Aorta (tissue), 5 donors: ENCODE results near the gene COL5A2. TPM values are rescaled to one million over a fixed set of nuclear protein-coding genes. Genes with fewer than 3 reads are reported as not detected.

ENCODE experiments used
- ATAC-seq: fragments of 200-7000 bp; cut with Tn5 transposase; one replicate; pipeline ENCODE4 v1.9.1; 2022; ENCODE audit warnings: moderate library complexity; ENCODE audit not compliant: low FRiP score
- DNase-seq, 2 donors: peaks; one replicate each; pipeline ENCODE4 v3.0.0-alpha.2; 2020
- H3K27ac ChIP-seq, 2 donors: one replicate each; pipeline ENCODE4 v1.5.1; 2013; ENCODE audit warnings: low read length in 2 of 2, mild to moderate bottlenecking in 2 of 2, moderate library complexity in 2 of 2, control low read depth in 1 of 2, inconsistent platforms in 1 of 2, low read depth in 1 of 2
- H3K27me3 ChIP-seq, 2 donors: one replicate each; pipeline ENCODE4 v1.6.1; 2013; ENCODE audit warnings: control low read depth in 1 of 2, low read length in 1 of 2, mild to moderate bottlenecking in 1 of 2, moderate library complexity in 1 of 2; ENCODE audit not compliant: insufficient read depth in 2 of 2, control insufficient read depth in 1 of 2
- H3K36me3 ChIP-seq, 2 donors: one replicate each; pipeline ENCODE4 v1.6.1; 2013; ENCODE audit warnings: control low read depth in 1 of 2, low read length in 1 of 2, mild to moderate bottlenecking in 1 of 2; ENCODE audit not compliant: insufficient read depth in 2 of 2, control insufficient read depth in 1 of 2
- H3K4me1 ChIP-seq, 2 donors: one replicate each; pipeline ENCODE4 v1.6.1; 2013; ENCODE audit warnings: low read length in 2 of 2, control low read depth in 1 of 2, mild to moderate bottlenecking in 1 of 2, moderate library complexity in 1 of 2; ENCODE audit not compliant: insufficient read depth in 2 of 2, control insufficient read depth in 1 of 2
- H3K4me3 ChIP-seq, 2 donors: one replicate each; pipeline ENCODE4 v1.5.1; 2013; ENCODE audit warnings: low read length in 2 of 2, control low read depth in 1 of 2, mild to moderate bottlenecking in 1 of 2
- H3K9me3 ChIP-seq: one replicate; pipeline ENCODE4 v1.6.1; 2013; ENCODE audit warnings: mild to moderate bottlenecking, low read length; ENCODE audit not compliant: control insufficient read depth
- WGBS, 2 donors: extraction: QIAGEN DNeasy Blood & Tissue Kit; methylation state at CpG; one replicate each; pipeline ENCODE4 v1.1.7; 2013; 5-methylcytosine and 5-hydroxymethylcytosine counted together
- intact Hi-C, 2 donors: fragments of 100-400 bp; cut with DNase I; formaldehyde crosslinking; loops; one replicate each; pipeline versions ENCODE4 v1.14.2 to v1.15.0; 2022
- polyA plus RNA-seq, 2 donors: library from polyadenylated mRNA; stranded (reverse); fragments of 200-250 nt; gene quantifications; one replicate each; pipeline ENCODE4 v1.2.3, GENCODE V29; 2013
- total RNA-seq, 2 donors: library from RNA; stranded (reverse); fragmentation: NEBNext Ultra II Directional; extraction: Animal tissue kit (Norgen Biotek cat#: 25700); gene quantifications; one replicate each; pipeline ENCODE4 v1.2.1, GENCODE V29; 2021
- donor health status: healthy with polysubstance abuse.
- donor health status: Bipolar disorder and iron deficiency.
- donor health status: DM: no; HTN: no; CAD: no.
- donor health status: DM: no; HTN: no; CAD: no.
- donor health status: DM: yes; HTN: yes; CAD: no.

The COL5A2 gene
- total and polyA plus RNA-seq, 4 donors: 13.3 to 131 (median 97.9) TPM

GRCh38 chr2:189037518-189037917 lies 142.0 kb downstream of the COL5A2 start:
- intact Hi-C loops: no loop called here
- no peaks in the 10 kb centered on the region for H3K4me1 ChIP-seq

GRCh38 chr2:189024901-189025618 lies 154.5 kb downstream of the COL5A2 start:
- H3K4me1 ChIP-seq: peaks cover 4 to 9% of the 10 kb centered on the region in 2 donors
- ATAC-seq (peak; percentile 14), DNase-seq (no peak)
- H3K36me3 ChIP-seq: no peaks in the 10 kb centered on the region
- no peaks in the 10 kb centered on the region for H3K27me3 ChIP-seq
- intact Hi-C loops: no loop called here
- WGBS, 2 donors: 14 to 15% methylated on average over 3 of the region's 3 CpGs
- H3K27ac ChIP-seq: peak overlapping the region; percentile 28 to 74
- no peaks in the 10 kb centered on the region for H3K9me3 ChIP-seq
- H3K4me3 ChIP-seq: no peak overlapping the region

More at GRCh38 chr2:189037518-189037917, 142.0 kb downstream of the COL5A2 start:
- ATAC-seq (no peak), DNase-seq (no peak)
- peaks cover 3% of the 10 kb centered on the region in 2 donors for H3K36me3 ChIP-seq
- no peak overlapping the region for H3K4me3 ChIP-seq
- H3K9me3 ChIP-seq: no peaks in the 10 kb centered on the region
- no peaks in the 10 kb centered on the region for H3K27me3 ChIP-seq
- WGBS, 2 donors: 63 to 72% methylated on average over 1 of the region's 1 CpG
- no peak overlapping the region for H3K27ac ChIP-seq

- intact Hi-C loops: no loop called here
- peak; percentile 59 for ATAC-seq
- DNase-seq: no peak
These were observed 157.1 kb downstream of the COL5A2 start for GRCh38 chr2:189022492-189022891.

GRCh38 chr2:189022053-189022481 lies 157.5 kb downstream of the COL5A2 start:
- Histone ChIP-seq H3K27me3 (no peaks in the 10 kb centered on the region), H3K4me3 (no peak overlapping the region), H3K4me1 (peaks cover 4 to 12% of the 10 kb centered on the region in 2 donors), H3K9me3 (no peaks in the 10 kb centered on the region), H3K27ac (peak overlapping the region in 1 of 2 donors; percentile 41), H3K36me3 (no peaks in the 10 kb centered on the region)
- 33 to 38% methylated on average over 7 of the region's 7 CpGs for WGBS, 2 donors
- ATAC-seq: peak; percentile 47
- DNase-seq: no peak
- intact Hi-C loops: no loop called here

More at GRCh38 chr2:189022492-189022891, 157.1 kb downstream of the COL5A2 start:
- WGBS, 2 donors: 86 to 87% methylated on average over 3 of the region's 3 CpGs
- no peaks in the 10 kb centered on the region for H3K36me3 ChIP-seq
- H3K9me3 ChIP-seq: no peaks in the 10 kb centered on the region
- no peaks in the 10 kb centered on the region for H3K27me3 ChIP-seq
- peaks cover 4 to 12% of the 10 kb centered on the region in 2 donors for H3K4me1 ChIP-seq
- no peak overlapping the region for H3K4me3 ChIP-seq
- H3K27ac ChIP-seq: no peak overlapping the region

- H3K27ac ChIP-seq: no peak overlapping the region
These were observed 159.4 kb downstream of the COL5A2 start for GRCh38 chr2:189020179-189020578.

GRCh38 chr2:189018631-189019030 lies 160.9 kb downstream of the COL5A2 start:
- Histone ChIP-seq H3K9me3 (no peaks in the 10 kb centered on the region), H3K4me1 (peaks cover 6 to 11% of the 10 kb centered on the region in 2 donors), H3K27ac (no peak overlapping the region), H3K4me3 (no peak overlapping the region), H3K27me3 (no peaks in the 10 kb centered on the region), H3K36me3 (no peaks in the 10 kb centered on the region)
- DNase-seq (no peak), ATAC-seq (no peak)
- intact Hi-C loops: no loop called here

More at GRCh38 chr2:189020179-189020578, 159.4 kb downstream of the COL5A2 start:
- no peaks in the 10 kb centered on the region for H3K36me3 ChIP-seq
- H3K27me3 ChIP-seq: no peaks in the 10 kb centered on the region
- WGBS, 2 donors: 89 to 97% methylated on average over 1 of the region's 1 CpG
- no peaks in the 10 kb centered on the region for H3K9me3 ChIP-seq
- intact Hi-C loops: no loop called here
- H3K4me1 ChIP-seq: peaks cover under 1 to 11% of the 10 kb centered on the region in 2 donors
- no peak for DNase-seq
- ATAC-seq: no peak
- H3K4me3 ChIP-seq: no peak overlapping the region

GRCh38 chr2:189016311-189016861 lies 163.2 kb downstream of the COL5A2 start:
- DNase-seq (no peak), ATAC-seq (no peak)
- H3K4me3 ChIP-seq: no peak overlapping the region
- H3K27ac ChIP-seq: no peak overlapping the region
- intact Hi-C loops: no loop called here
- peaks cover 5 to 6% of the 10 kb centered on the region in 2 donors for H3K4me1 ChIP-seq
- no peaks in the 10 kb centered on the region for H3K36me3 ChIP-seq
- no peaks in the 10 kb centered on the region for H3K27me3 ChIP-seq
- no peaks in the 10 kb centered on the region for H3K9me3 ChIP-seq

- WGBS, 2 donors: 40 to 66% methylated on average over 1 of the region's 1 CpG
- Histone ChIP-seq H3K4me1 (peaks cover 4 to 6% of the 10 kb centered on the region in 2 donors), H3K36me3 (peaks cover 0 to 2% of the 10 kb centered on the region in 2 donors), H3K27ac (no peak overlapping the region), H3K27me3 (no peaks in the 10 kb centered on the region), H3K4me3 (no peak overlapping the region), H3K9me3 (no peaks in the 10 kb centered on the region)
- intact Hi-C loops: no loop called here
- ATAC-seq: no peak
- DNase-seq: no peak
These were observed 164.2 kb downstream of the COL5A2 start for GRCh38 chr2:189015359-189015758.
